Measurements from ENCODE around the gene SLC35E2B.
A peak's percentile ranks its signal among the peaks of the same experiment; 100 is the strongest.
"Not testable (repeated sequence)": the region's sequence is repeated elsewhere in the genome, so short reads cannot be mapped to it uniquely, and the experiment has no call there.

The SLC35E2B gene

DNA sequence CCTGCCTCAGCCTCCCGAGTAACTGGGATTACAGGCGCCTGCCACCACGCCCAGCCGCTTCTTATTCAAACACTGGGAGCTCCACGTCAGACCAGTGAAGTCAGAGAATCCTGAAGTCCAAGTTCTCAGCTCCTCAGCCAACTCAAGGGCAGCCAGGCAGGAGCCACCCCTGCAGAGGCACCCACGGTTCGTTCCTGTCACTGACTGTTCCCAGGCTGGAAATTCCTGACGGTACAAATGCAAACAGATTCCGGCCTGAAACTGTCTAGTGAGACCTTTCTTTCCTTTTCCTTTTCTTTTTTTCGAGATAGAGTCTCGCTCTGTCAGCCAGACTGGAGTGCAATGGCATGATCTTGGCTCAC lies 11.7 kb downstream of the SLC35E2B start:
- TF ChIP-seq POLR2AphosphoS5 (IDR thresholded peaks at IDR 0.05; ENCODE audit: borderline replicate concordance, low read depth, low read length) = no peak
- TF ChIP-seq FOXP2 (optimal IDR thresholded peaks at IDR 0.05; ENCODE audit: control extremely low read depth, extremely low read length, insufficient read depth) = no peak
- TF ChIP-seq EZH2 (IDR thresholded peaks at IDR 0.05) = no peak
- H3K9ac ChIP-seq (ENCODE audit: insufficient read length) = no peak overlapping the region
- H3K4me3 ChIP-seq = no peak overlapping the region
- 0 out of 2 replicates have a peak, but pooled peaks cover 5% of the 10 kb centered on the region for H3K36me3 ChIP-seq (ENCODE audit: insufficient read depth, low read length)
- peak overlapping the region; percentile 55; the same call in 1 of the 2 replicates for H3K27ac ChIP-seq
- no peak for DNase-seq (ENCODE audit: low read depth, low spot score)
- no peaks in the 10 kb centered on the region for H3K9me3 ChIP-seq (ENCODE audit: low read depth, low read length)

- Histone ChIP-seq H3K36me3 (ENCODE audit: insufficient read depth, low read length) (0 out of 2 replicates have a peak, but pooled peaks cover 2% of the 10 kb centered on the region), H3K27ac (no peak overlapping the region), H3K4me3 (no peak overlapping the region), H3K9ac (ENCODE audit: insufficient read length) (no peak overlapping the region), H3K9me3 (ENCODE audit: low read depth, low read length) (no peaks in the 10 kb centered on the region)
- TF ChIP-seq FOXP2 (optimal IDR thresholded peaks at IDR 0.05; ENCODE audit: control extremely low read depth, extremely low read length, insufficient read depth) (no peak), POLR2AphosphoS5 (IDR thresholded peaks at IDR 0.05; ENCODE audit: borderline replicate concordance, low read depth, low read length) (no peak), EZH2 (IDR thresholded peaks at IDR 0.05) (no peak)
- DNase-seq (ENCODE audit: low read depth, low spot score) = no peak
These were observed 12.3 kb downstream of the SLC35E2B start for GRCh38 chr1:1680031-1680911.

GRCh38 chr1:1678581-1679380 lies 13.8 kb downstream of the SLC35E2B start:
- Histone ChIP-seq H3K27ac (no peak overlapping the region), H3K4me3 (no peak overlapping the region), H3K36me3 (ENCODE audit: insufficient read depth, low read length) (no peaks in the 10 kb centered on the region), H3K9ac (ENCODE audit: insufficient read length) (no peak overlapping the region), H3K9me3 (ENCODE audit: low read depth, low read length) (no peaks in the 10 kb centered on the region)
- TF ChIP-seq EZH2 (IDR thresholded peaks at IDR 0.05) (no peak), FOXP2 (optimal IDR thresholded peaks at IDR 0.05; ENCODE audit: control extremely low read depth, extremely low read length, insufficient read depth) (no peak), POLR2AphosphoS5 (IDR thresholded peaks at IDR 0.05; ENCODE audit: borderline replicate concordance, low read depth, low read length) (no peak)
- no peak for DNase-seq (ENCODE audit: low read depth, low spot score)

DNA sequence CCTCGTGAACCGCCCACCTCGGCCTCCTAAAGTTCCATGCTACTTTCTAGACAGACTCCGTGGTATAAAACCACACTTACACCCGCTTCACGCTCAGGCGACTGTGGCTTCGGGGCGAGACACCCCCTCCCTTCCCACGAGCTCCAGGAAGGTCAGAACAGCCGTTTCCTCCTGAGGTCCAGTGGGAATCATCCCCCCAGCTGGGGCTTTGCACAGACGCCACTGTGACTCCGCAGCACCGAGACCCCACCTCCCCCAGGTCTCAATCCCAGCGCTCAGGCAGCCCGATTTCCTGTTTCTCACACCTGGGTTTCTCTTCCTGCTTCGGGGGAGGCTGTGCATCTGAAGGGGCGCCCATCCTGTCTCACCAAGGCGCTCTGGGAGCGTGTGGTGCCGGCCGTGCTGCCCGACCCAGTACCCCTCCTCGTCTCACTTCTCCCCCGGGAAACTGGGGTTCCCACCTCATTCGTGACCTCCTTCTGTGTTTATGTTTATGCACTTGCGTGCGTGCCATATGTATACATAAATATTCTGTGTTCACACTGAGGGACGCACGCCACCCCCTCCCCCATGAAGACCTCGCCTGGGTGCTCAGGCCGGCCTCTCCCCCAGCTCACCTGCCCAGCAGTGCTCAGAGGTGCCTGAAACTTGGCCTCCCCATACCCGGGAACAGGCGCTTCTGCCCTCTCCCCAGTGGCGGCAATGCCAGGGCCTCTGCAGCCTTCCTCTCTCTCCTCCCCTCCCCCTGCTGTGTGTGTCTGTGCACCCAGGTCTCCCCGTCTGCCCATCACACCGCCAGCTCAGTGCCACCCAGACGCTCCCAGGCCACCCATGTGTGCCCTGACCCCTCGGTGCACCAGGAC lies 14.6 kb downstream of the SLC35E2B start:
- Histone ChIP-seq H3K9ac (ENCODE audit: insufficient read length) (no peak overlapping the region), H3K9me3 (ENCODE audit: low read depth, low read length) (no peaks in the 10 kb centered on the region), H3K4me3 (no peak overlapping the region), H3K36me3 (ENCODE audit: insufficient read depth, low read length) (no peaks in the 10 kb centered on the region), H3K27ac (no peak overlapping the region)
- DNase-seq (ENCODE audit: low read depth, low spot score) = no peak
- TF ChIP-seq EZH2 (IDR thresholded peaks at IDR 0.05) (no peak), FOXP2 (optimal IDR thresholded peaks at IDR 0.05; ENCODE audit: control extremely low read depth, extremely low read length, insufficient read depth) (no peak), POLR2AphosphoS5 (IDR thresholded peaks at IDR 0.05; ENCODE audit: borderline replicate concordance, low read depth, low read length) (no peak)

DNA sequence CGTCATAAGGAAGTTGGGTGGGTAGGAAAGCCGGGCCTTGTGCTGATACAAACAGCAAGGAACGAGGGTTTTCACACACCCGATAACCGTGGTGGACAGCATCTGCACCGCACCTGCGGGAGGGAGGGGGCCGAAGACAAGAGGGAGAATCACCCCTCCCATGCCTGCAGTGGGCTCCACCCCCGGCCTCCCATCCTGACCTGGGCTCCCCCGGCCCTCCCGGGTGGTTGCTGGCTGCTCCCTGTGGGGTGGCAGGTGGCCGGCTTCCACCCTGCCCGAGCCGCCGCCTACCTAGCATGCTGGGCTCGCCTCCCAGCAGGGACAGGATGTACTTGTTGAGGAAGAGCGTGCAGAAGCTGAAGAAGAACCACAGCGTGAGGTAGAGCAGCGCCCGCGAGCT lies 16.5 kb downstream of the SLC35E2B start:
- H3K27ac ChIP-seq; DNase-seq (ENCODE audit: low read depth, low spot score): not testable (repeated sequence)

GRCh38 chr1:1675218-1675617 lies 17.4 kb downstream of the SLC35E2B start:
- H3K4me3 ChIP-seq; H3K9me3 ChIP-seq (ENCODE audit: low read depth, low read length); H3K9ac ChIP-seq (ENCODE audit: insufficient read length); H3K36me3 ChIP-seq (ENCODE audit: insufficient read depth, low read length); DNase-seq (ENCODE audit: low read depth, low spot score); H3K27ac ChIP-seq: not testable (repeated sequence)

More for the DNA sequence above, 16.5 kb downstream of the SLC35E2B start:
- H3K36me3 ChIP-seq (ENCODE audit: insufficient read depth, low read length); H3K9me3 ChIP-seq (ENCODE audit: low read depth, low read length); H3K9ac ChIP-seq (ENCODE audit: insufficient read length); H3K4me3 ChIP-seq: not testable (repeated sequence)

- not testable (repeated sequence) for H3K4me3 ChIP-seq; H3K9me3 ChIP-seq (ENCODE audit: low read depth, low read length)
These were observed 17.8 kb downstream of the SLC35E2B start for GRCh38 chr1:1674806-1675205.

GRCh38 chr1:1672181-1672965 lies 20.2 kb downstream of the SLC35E2B start:
- DNase-seq (ENCODE audit: low read depth, low spot score) = no peak
- no peaks in the 10 kb centered on the region for H3K9me3 ChIP-seq (ENCODE audit: low read depth, low read length)
- H3K36me3 ChIP-seq (ENCODE audit: insufficient read depth, low read length) = peaks cover 9% of the 10 kb centered on the region; the same call in 1 of the 2 replicates
- H3K27ac ChIP-seq = no peak overlapping the region
- TF ChIP-seq FOXP2 (optimal IDR thresholded peaks at IDR 0.05; ENCODE audit: control extremely low read depth, extremely low read length, insufficient read depth) = no peak
- TF ChIP-seq EZH2 (IDR thresholded peaks at IDR 0.05) = no peak
- TF ChIP-seq POLR2AphosphoS5 (IDR thresholded peaks at IDR 0.05; ENCODE audit: borderline replicate concordance, low read depth, low read length) = no peak
- H3K4me3 ChIP-seq = no peak overlapping the region
- no peak overlapping the region for H3K9ac ChIP-seq (ENCODE audit: insufficient read length)

More at GRCh38 chr1:1674806-1675205, 17.8 kb downstream of the SLC35E2B start:
- H3K9ac ChIP-seq (ENCODE audit: insufficient read length); DNase-seq (ENCODE audit: low read depth, low spot score); H3K36me3 ChIP-seq (ENCODE audit: insufficient read depth, low read length); H3K27ac ChIP-seq: not testable (repeated sequence)

All from SK-N-MC (cell line).